NCI-H446 (cell line): ENCODE measurements around the gene QPRT.
"Not testable (repeated sequence)": the region's sequence is repeated elsewhere in the genome, so short reads cannot be mapped to it uniquely, and the experiment has no call there.

Source experiments
- DNase-seq, 2 experiments: peaks; one replicate each; lab custom pipeline; 2025; lab: John Stamatoyannopoulos, UW

Gene QPRT

DNA sequence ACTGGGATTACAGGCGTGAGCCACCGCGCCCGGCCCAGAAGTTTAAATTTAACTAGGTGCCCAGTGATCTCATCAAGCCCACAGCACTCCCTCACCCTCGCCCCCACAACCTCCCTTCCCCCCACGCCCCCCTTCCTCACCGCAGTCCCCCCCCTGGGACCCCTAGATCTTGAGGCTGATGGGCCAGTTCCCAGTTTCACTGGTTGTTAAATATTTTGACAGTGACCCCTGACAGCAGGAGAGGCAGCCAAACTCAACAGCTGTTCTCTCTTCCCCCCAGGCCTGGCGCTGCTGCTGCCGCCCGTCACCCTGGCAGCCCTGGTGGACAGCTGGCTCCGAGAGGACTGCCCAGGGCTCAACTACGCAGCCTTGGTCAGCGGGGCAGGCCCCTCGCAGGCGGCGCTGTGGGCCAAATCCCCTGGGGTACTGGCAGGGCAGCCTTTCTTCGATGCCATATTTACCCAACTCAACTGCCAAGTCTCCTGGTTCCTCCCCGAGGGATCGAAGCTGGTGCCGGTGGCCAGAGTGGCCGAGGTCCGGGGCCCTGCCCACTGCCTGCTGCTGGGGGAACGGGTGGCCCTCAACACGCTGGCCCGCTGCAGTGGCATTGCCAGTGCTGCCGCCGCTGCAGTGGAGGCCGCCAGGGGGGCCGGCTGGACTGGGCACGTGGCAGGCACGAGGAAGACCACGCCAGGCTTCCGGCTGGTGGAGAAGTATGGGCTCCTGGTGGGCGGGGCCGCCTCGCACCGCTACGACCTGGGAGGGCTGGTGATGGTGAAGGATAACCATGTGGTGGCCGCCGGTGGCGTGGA, 15.6 kb downstream of the QPRT start:
- peak in 1 of 2 experiments; percentile 56 for DNase-seq

DNA sequence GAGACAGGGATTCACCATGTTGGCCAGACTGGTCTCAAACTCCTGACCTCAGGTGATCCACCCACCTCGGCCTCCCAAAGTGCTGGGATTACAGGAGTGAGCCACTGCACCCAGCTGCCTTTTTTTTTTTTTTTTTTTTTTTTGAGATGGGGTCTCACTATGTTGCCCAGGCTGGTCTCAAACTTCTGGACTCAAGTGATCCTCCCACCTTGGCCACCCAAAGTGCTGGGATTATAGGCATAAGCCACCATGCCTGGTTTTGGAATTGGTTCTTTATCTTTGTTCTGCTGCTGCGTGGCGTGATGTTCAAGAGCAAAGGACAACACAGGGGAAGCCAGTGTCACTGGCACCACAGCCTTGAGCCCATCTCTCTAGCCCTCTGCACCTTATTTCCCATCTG, 16.7 kb downstream of the QPRT start:
- not testable (repeated sequence) for DNase-seq

DNA sequence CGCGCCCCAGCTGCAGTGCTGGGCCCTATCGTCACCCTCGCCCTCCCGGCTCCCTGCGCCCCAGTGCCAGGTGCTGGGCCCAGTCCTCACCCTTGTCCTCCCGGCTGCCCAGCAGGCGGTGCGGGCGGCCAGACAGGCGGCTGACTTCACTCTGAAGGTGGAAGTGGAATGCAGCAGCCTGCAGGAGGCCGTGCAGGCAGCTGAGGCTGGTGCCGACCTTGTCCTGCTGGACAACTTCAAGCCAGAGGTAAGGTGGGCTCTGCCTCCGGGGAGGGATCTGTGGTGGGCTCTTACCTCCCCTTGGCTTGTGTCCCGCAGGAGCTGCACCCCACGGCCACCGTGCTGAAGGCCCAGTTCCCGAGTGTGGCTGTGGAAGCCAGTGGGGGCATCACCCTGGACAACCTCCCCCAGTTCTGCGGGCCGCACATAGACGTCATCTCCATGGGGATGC, 17.9 kb downstream of the QPRT start:
- no peak for DNase-seq

DNA sequence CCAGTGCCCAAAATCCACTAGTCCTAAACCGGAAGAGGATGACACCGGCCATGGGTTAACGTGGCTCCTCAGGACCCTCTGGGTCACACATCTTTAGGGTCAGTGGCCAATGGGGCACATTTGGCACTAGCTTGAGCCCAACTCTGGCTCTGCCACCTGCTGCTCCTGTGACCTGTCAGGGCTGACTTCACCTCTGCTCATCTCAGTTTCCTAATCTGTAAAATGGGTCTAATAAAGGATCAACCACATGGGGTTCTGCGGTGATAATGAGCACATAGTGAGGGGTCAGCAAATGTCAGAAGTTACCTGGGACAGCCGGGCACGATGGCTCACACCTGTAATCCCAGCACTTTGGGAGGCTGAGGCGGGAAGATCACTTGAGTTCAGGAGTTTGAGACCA, 18.4 kb downstream of the QPRT start:
- DNase-seq, result no peak

DNA sequence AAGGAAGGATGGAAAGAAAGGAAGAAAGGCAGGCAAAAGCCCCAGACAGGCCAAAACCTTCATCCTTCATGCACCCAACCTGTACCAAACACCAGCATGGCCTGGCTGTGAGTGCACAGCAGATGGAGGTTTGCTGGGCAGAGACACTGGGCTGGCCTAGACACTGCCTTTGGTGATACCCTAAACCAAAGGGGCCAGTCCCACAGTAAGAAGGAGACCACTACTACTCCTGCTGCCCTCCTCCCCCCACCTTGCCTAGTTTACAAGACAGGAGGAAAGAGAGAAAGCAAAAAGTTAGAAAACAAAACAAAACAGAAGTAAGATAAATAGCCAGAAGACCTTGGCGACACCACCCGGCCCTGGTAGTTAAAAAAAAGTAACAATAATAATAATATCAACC, 19.1 kb downstream of the QPRT start:
- no peak for DNase-seq

DNA sequence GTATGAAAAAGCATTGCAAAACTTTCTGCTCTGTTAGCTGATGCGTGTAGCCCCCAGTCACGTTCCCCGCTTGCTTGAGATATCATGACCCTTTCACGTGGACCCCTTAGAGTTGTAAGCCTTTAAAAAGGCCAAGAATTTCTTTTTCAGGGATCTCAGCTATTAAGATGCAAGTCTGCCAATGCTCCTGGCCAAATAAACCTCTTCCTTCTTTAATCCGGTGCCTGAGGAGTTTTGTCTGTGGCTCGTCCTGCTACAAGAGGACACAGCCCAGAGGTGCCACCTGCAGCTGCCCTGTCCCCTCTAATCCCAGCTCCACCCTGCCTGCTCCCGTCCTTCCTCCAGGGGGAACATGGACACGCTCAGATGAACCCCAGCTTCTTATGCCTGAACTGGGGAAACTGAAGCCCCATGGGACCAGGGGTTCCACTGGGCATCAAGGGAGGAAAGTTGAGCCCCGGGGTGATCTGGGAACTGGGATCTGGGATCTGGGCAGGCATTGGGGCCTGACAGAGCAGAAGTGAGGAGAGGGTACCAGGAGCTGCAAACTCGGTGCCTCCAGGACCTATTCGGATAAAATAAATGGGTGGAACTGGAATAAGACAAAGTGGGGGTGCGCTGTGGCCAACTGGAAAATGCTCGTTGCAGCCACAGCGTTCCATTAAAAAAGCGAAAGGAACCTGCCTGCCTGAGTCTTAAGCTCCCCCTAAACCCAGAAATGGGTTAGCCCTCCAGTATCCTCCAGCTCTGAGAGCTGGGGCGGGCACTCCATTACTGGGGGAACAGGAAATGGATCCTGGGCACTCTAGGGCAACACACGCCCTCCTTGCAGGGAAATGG, 19.7 kb downstream of the QPRT start:
- no peak for DNase-seq

DNA sequence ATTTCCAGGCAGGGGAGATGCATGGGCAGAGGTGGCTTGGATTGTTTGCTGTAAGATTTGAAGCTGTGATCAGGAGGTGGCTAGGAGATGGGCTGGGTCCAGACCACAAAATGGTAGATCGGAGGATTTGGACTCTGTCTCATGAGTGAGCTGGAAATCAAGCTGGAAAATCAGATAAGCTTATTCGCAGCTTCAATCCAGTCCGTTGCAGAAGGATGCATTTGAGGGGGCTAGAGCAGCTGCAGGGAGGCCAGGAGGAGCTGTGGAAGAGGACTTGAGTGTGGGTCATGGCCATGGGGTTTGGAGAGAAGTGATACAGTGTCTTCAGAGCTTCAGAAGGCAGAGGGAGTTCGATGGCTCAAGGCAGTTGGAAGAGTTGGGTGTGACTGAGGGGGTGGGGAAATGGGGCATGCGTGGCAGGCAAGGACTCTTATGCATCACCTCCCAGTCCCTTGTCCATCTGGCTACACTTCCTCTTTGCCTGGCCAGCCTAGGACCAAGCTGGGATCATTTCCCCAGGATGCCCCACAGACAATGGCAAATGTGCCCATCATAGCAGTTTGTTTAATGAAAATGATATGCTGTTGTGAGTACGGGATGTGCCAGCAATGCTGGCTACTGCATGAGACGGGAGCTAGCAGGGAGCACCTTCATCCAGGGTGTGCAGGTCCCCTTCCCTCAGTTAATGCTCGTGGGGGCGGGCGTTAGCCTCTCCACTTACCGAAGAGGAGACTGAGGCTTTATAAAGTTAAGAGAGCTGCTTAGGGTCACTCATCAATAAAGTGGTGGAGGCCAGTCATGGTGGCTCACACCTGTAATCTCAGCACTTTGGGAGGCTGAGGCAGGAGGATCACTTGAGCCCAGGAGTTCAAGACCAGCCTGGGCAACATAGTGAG, 20.6 kb downstream of the QPRT start:
- no peak for DNase-seq

DNA sequence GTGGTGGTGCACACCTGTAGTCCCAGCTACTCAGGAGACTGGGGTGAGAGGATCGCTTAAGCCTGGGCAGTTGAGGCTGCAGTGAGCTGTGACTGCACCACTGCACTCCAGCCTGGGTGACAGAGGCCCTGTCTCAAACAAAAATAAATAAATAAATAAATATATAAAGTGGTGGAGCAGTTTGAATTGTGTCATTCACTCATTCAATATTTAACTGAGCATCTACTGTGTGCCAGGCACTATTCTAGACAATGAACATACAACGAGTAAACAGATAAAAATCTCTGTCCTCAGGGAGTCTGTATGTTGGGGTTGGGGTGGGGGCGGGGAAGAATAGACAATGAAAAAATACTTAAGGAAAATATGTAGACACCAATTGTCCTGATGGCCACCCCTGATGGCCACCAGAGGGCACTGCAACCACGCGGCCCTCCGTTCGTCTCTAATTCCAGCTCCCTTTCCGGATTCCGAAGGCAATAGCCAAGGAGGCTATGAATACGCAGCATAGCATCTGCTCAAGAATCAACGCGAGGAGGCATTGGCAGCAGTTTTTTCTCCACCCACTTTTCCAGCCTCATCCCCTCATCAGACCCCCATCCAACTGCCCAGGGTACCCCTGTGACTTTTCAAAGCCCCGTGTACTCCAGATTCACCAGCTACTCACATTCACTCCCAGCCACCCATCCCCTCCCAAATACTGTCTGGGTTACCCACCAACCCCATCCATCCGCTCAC, 21.4 kb downstream of the QPRT start:
- DNase-seq, result peak; percentile 67 to 87

DNA sequence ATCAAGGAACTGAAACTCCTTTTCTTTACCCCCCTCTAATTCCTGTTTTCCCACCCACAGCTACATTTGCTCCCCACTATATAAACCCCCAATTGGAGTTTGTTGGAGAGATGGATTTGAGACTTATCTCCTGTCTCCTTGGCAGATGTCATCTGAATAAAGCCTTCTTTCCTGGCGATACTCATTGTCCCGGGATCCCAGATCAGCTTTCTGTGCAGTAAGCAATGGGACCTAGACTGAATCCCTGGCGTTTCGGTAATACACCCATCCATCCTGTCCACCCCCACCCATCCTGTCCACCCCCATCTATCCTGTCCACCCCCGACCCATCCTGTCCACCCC, 22.2 kb downstream of the QPRT start:
- DNase-seq, result no peak

DNA sequence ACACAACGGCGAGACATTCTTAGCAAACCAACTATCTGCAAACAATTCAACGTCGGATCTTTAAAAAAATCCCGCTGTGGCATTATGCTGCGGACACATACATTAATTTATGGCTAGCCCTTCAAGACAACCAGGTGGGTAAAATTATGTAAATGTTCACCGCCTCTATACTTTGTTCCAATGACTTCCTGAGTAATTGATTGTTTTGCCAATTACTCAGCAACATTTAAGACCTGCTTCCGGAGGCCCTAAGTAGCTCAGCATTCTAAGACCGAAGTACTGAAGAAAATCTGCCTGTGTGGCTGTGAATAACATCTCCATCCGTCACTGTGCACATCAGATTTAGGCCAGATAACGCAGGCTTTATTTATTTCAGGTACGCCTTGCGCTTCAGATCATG, 23.3 kb downstream of the QPRT start:
- DNase-seq, result no peak

DNA sequence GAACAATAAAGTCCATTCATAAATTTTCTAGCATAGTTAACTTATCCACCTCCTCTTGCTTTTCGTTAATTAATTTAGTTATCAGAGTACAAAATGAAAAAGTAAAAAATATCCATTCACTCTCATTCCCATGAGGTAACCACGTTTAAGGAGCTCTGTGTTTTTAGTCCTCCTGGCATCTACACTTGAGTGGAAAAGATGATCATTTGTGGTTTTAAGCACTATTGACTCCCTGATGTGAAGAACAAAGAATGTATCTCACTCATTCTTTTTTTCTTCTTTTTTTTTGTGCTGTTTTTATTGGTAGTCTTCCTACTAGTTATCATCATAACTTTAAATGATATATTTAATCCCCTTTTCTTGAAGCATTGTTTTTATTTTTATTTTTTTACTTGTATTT, 26.1 kb downstream of the QPRT start:
- no peak for DNase-seq

DNA sequence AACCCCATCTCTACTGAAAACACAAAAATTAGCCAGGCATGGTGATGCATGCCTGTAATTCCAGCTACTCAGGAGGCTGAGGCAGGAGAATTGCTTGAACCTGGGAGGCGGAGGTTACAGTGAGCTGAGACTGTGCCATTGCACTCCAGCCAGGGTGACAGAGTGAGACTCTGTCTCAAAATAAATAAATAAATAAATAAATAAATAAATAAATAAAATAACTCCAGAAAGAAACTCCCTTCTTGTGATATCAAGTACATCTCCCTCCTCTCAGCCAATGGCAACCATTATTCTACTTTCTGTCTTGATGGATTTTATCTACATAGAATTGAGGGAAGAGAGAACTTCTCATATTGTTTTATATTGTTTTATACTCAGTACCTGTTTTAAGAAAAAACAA, 28.2 kb downstream of the QPRT start:
- DNase-seq, result not testable (repeated sequence)

DNA sequence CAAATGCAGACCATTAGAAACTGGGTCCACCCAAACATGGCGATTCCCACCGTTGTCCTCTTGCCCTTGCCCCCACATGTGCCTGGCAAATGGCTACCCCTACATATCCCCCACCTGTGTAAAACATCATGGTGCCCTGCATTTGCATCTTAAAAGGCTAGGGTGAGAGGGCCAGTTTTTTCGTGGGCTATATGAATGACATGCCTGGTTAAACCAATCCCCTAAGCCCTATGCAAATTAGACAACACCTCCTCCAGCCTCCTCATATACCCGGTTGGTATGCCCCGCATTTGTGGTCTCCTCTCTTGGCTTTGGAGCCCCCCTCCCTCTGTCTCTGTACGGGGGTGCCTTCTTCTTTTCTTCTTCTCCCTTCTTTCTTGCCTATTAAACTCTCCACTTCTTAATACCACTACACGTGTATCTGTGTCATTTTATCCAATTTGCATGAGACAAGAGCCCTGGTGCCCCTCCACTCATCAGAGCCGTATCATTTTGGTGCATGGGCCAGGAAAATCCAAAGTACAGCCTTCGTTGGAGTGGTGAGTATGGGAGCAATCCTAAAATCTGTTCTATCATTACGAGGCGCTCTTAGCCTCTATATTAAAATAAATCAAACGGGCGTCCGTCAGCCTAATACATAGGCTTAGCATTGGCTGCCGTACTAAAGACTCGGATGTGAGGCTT, 30.1 kb downstream of the QPRT start:
- no peak for DNase-seq

DNA sequence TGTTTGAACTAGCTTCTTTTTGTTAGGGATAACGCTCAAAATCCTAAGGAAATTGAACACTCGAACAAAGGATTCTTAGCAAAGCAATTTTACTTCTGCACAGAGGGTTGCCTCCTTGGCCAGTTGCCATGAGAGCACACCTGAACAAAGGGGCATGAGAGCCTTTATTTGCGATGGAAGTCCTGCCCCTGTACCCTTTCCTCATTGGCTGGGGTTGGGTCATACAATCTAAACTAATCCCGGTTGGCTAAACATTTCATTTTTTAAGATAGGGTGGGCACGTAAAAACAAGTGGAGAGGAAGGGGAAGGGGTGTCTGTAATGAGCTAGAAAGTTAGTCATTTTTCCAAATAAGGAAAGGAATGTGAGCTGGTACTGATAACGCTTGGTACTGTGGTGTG, 30.7 kb downstream of the QPRT start:
- not testable (repeated sequence) for DNase-seq

DNA sequence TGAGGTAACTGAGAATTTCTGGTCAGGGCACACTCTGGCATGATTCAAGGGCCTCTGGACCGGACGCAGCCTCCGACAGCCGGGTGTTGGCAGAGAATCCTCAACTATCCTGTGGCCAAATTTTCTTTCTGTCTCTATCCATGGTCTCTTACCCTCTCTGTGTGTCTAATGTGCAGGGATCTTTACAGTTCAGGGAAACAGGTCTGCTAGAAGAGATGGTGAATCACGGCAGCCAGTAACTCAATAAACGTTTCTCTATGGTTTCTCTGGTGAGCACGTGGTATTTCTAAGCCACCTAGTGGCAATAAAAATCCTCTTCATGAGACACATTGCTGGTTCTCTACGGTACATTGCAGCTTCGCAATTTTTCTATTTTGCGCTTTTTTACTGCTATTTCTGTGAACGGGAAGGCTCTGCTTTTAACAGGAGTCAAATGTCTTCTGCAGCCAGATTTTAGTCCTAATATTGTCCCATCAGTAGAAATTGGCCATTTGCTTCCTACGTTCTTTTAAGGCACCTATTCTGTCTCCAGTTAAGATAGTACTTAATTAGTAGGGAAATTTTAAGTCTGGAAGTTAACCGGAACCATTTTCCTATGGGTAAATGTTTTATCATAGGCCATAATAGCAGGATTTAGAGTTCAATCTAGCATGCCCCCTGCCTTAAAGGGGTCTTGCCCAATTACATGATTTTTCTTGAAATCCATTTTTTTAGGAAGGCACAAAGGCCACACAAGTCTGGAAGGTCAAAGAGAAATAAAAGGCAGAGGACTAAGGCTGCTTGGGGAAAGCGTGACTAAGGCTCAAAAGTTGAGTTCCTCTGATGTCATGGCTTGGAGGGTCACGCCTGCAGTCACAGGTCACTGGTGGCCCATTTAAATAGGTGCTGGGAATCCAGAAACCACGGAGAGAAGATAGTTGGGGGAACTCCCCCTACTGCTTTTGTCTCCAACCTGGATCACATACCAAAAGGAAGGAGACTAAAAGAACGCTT, 31.5 kb downstream of the QPRT start:
- DNase-seq, result peak in 1 of 2 experiments; percentile 34

DNA sequence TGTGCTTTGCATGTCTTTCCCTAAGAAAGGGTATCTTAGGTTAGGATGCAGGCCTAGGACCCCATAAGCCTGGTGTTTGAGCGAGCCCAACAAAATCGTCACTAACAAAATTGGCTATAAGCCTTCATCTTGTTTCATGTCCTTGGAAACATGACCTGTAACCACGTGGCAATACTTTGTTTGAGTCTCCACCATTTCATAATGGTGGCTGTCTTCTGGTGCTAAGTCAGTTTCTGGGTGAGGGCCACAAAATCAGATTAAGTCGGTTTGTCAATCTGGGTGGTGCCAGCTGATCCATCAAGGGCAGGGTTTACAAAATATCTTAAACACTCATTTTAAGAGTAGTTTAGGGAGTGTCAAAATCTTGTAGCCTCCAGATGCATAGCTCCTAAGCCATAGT, 33.8 kb downstream of the QPRT start:
- peak; percentile 35 to 46 for DNase-seq

DNA sequence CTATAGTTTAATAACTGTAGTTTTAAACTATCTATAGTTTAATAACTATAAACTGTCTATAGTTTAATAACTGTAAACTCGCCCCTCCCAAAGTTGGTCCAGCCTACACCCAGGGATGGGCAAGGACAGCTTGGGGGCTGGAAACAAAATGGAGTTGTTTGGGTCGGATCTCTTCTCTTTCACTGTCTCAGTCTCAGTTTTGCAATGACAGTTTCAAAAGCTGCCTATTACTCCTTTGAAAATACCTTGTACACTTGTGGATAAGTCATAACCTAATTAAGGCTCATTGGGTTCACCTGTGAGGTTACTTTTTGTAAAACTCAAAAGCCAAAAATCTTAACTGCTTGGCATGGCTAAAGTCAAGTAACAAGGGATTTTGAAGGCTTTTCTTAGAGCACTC, 35.4 kb downstream of the QPRT start:
- DNase-seq, result no peak

DNA sequence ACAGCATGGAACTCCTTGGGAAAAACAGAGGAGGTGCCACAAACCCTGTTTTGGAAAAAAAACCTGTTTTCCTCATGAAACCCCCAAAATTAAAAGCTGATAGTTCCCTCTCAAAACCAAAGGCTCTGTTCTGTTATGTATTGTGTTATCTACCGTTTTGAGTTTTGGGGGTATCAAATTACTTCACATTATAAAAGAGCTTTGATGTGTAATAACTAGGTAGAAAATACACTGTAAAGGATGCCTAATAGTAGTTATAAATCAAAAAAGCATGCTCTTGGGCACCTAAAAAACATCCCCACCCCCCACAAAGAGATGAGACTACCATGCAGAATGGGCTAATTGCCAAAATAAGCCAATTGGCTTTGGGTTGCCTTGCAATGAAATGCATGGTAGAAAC, 36.0 kb downstream of the QPRT start:
- DNase-seq, result no peak

DNA sequence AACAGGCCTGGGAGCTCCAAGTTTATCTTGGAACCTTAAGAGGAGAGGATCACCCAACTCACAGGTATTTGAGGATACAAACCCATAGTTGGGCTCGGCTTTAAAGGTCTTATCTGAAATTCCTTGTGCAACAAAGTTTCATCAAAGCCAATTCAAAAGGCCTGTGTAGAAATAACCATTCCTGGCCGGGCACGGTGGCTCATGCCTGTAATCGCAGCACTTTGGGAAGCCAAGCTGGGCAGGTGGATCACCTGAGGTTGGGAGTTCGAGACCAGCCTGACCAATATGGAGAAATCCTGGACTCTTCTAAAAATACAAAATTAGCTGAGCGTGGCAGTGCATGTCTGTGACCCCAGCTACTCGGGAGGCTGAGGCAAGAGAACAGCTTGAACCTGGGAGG, 38.1 kb downstream of the QPRT start:
- no peak for DNase-seq

DNA sequence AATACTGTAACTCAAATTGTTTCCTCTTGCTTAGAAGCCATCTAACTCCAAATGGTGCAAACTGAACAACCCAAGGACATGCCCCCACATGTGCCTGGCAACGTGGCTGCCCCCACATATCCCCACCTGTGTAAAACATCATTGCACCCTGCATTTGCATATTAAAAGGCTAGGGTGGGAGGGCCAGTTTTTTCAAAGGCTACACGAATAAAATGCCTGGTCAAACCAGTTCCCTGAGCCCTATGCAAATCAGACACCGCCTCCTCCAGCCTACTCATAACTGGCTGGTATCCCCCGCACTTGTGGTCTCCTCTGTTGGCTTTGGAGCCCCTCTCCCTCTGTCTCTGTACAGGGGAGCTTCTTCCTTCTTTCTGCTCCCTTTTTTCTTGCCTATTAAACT, 40.1 kb downstream of the QPRT start:
- DNase-seq, result no peak
